Epidermal melanocyte (primary cell): ENCODE results near the gene ATP5PF.
A peak's percentile ranks its signal among the peaks of the same experiment; 100 is the strongest.
"Not testable (repeated sequence)": the region's sequence is repeated elsewhere in the genome, so short reads cannot be mapped to it uniquely, and the experiment has no call there.

ENCODE experiments used
- DNase-seq: peaks from one replicate; pipeline ENCODE4 v3.0.0; 2011; ENCODE audit warnings: low spot score; ENCODE audit not compliant: insufficient read length

Gene ATP5PF, protein sequence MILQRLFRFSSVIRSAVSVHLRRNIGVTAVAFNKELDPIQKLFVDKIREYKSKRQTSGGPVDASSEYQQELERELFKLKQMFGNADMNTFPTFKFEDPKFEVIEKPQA

DNA sequence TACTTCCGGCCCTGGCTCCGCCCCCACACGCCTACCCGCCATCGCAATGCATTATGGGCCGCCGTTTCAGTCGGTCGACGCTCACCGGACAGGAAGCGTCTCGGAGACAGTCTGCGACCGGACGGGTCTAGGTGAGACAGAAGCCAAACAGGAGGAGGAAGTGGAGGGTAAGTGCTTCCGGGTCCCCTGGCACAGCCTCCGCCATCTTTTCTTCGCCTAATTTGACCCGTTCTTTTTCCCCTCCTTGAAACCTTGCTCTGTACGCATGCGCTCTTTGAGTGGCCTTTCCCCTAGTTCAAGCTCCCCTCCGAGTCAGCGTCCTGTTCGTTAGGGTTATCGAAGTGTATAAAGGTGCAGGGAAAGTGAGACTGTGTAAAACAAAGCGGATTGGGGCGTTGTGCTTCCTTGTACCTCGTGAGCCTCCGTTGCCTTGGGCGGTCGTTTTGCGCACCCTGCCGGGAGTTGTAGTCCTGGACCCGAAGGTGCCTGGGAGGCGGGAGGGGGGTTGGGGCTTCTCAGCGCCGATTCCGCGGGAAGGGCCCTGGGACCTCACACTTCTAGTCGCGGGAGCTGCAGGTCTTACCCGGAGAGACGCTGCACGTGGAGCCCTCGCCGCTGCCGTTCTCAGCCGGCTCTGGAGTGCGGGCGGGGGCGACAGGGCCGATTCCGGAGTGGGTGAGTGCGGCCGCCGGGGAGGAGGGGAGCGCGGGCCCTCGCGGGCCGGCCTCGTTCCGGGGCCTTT, at the start of gene ATP5PF, which contains the start of gene GABPA:
Gene ATP5PF (minus strand): TSS at position 1 of the 742 bp plus-strand sequence. CDS start 5,110 bp downstream, outside the sequence.
Gene GABPA (plus strand): TSS at position 69 of the 742 bp plus-strand sequence. CDS start 6,627 bp downstream, outside the sequence.
- peak; percentile 71 for DNase-seq

- DNase-seq = not testable (repeated sequence)
Measured at GRCh38 chr21:25778126-25778875, 43.6 kb upstream of the ATP5PF start.

DNA sequence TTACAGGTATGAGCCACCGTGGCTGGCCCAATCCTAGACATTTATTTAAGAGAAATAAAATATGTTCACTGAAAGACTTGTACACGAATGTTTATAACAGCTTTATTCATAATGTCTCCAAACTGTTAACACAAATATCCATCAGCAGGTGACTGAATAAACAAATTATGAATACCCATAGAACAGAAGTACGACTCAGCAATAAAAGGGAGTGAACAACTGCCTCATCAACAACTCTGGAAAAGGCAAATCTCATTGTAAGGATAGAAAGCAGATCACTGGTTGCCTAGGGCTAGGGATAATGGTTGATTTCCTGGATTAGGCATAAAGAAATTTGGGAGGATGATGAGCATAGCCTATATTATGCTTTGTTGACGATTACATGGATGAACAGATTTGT, 41.7 kb upstream of the ATP5PF start:
- no peak for DNase-seq

DNA sequence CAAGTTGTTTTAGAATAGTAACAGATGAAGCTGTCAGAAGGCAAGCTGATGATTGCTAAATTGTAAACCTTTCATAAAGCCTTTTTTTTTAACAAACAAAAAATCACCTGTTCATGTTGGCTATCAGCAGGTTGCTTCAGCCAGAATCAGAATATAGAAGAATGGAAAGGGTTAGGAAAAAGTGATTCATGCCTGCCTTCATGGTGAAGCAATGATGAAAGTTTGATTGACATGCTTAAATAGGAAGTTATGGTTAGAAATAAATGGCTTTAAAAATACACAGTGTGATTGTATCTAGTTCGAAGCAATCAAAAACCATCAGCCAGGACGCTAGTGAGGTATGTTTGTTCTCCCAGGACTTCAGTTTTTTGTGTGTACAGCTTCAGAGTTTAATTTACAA, 38.0 kb upstream of the ATP5PF start:
- DNase-seq = no peak

DNA sequence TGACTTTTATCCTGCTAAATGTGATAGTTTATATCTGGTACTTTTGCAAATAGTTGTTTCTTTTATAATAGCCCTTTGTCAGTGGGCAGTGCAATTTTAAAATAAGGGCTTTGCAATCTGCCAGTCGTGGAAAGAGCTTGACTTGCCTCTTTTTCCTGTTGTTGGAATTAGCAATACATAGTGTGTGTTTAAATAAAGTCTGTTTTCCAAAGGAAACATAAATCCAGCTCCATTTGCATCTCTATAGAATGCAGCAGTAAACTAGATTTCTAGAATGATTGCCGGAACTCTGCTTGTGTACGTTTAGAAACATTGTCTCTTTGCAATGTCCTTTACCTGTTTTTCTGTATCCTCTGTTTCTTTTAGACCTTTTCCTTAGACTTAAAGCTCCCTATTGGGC, 33.2 kb upstream of the ATP5PF start:
- no peak for DNase-seq

DNA sequence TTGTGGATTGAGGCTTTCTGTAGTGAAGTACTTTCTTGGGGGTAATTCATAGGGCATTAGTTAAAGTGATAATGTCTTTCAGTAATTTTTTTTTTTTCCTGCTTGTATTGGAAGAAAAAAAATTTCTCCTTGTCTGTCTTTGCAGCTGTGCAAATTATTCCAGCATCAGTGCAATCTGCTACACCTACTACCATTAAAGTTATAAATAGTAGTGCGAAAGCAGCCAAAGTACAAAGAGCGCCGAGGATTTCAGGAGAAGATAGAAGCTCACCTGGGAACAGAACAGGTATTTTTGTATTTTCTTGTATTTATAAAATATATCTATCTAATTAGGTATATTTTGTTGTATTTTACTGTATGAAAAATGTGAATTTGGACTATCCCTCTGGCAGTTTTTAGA, 29.4 kb upstream of the ATP5PF start:
- no peak for DNase-seq

DNA sequence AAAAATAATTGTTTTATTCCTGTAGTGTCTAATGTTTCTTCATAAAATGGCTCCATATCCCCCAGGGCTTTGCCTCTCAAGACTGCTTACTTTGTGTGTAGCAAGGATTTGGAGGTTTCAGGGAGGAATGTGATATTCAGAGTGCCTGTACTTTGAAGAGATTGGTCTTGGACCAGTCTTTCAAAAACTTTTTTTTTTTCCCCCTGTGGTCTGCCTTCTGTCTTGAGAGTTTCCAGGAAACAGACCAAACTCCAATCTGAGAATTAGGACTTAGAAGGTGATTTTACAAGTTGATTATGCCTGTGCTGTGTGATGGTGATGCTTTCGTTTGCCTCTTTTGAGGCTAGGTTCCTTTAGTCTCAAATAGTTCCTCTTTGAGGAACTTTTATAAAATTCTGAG, 26.0 kb upstream of the ATP5PF start:
- no peak for DNase-seq

- DNase-seq = no peak
Measured at GRCh38 chr21:25760061-25760460, 25.4 kb upstream of the ATP5PF start.

DNA sequence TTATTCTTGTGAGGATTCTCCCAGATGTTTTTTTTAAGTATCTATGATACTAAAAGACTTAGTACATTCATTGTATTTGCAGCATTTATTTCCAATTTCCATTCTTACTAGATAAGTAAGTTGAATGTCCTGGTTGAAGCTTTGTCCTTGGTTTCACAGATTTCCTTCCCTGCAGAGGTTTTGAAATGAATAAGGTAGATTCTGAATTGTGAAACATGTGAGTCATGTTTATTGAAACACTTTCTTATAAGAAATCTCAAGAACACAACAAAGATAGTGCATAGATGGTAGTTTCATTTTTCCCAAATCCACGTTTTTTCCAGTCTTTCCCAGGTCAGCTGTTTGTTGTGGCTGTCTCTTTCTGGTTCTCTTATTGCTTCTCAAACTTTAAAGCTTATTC, 24.9 kb upstream of the ATP5PF start:
- no peak for DNase-seq

- DNase-seq = no peak
Measured at GRCh38 chr21:25757531-25757930, 22.8 kb upstream of the ATP5PF start.

GRCh38 chr21:25756190-25756932, 21.7 kb upstream of the ATP5PF start:
- no peak for DNase-seq

GRCh38 chr21:25752416-25752815, 17.7 kb upstream of the ATP5PF start:
- DNase-seq = no peak

GRCh38 chr21:25750085-25750484, 15.4 kb upstream of the ATP5PF start:
- no peak for DNase-seq

- no peak for DNase-seq
Measured at GRCh38 chr21:25744854-25745253, 10.2 kb upstream of the ATP5PF start.

- DNase-seq = no peak
Measured at GRCh38 chr21:25742900-25743299, 8.2 kb upstream of the ATP5PF start.

- no peak for DNase-seq
Measured at GRCh38 chr21:25737421-25737820, 2.7 kb upstream of the ATP5PF start.

GRCh38 chr21:25735646-25736597, 1.2 kb upstream of the ATP5PF start:
- DNase-seq = peak; percentile 23

GRCh38 chr21:25734654-25734903, 125 bp downstream of the ATP5PF start:
- no peak for DNase-seq

- no peak for DNase-seq
Measured at GRCh38 chr21:25733859-25734653, 648 bp downstream of the ATP5PF start.
